Spleen (tissue), 11 donors: ENCODE data around the gene ADGRG4. TPM values are rescaled to one million over a fixed set of nuclear protein-coding genes. Genes with fewer than 3 reads are reported as not detected.

ENCODE experiments used
- DNase-seq: peaks from one replicate; pipeline ENCODE4 v3.0.0-alpha.2; 2020
- H3K27ac ChIP-seq, 8 donors: fragments of 200-600 bp; sonication (generic) in 7 of 8; 1 replicate in 4 of 8; 2 replicates in 4 of 8; pipeline versions ENCODE4 v1.5.0 to v1.8.0; 2016 to 2021; ENCODE audit warnings: inconsistent platforms in 4 of 8, mild to moderate bottlenecking in 4 of 8, moderate library complexity in 1 of 8
- H3K27me3 ChIP-seq, 7 donors: fragments of 200-600 bp; sonication (generic) in 6 of 7; replicated peaks in 1 of 7; 1 replicate in 4 of 7; 2 replicates in 3 of 7; pipeline versions ENCODE4 v1.5.0 to v1.8.0; 2016 to 2021; ENCODE audit warnings: inconsistent platforms in 3 of 7, mild to moderate bottlenecking in 1 of 7
- H3K36me3 ChIP-seq, 6 donors: fragments of 200-600 bp; sonication (generic) in 5 of 6; 1 replicate in 4 of 6; 2 replicates in 2 of 6; pipeline versions ENCODE4 v1.5.0 to v1.8.0; 2016 to 2021; ENCODE audit warnings: inconsistent platforms in 2 of 6
- H3K4me1 ChIP-seq, 6 donors: fragments of 200-600 bp; sonication (generic) in 5 of 6; 1 replicate in 3 of 6; 2 replicates in 3 of 6; pipeline versions ENCODE4 v1.5.0 to v1.8.0; 2016 to 2021; ENCODE audit warnings: inconsistent platforms in 3 of 6
- H3K4me3 ChIP-seq, 8 donors: fragments of 200-600 bp; sonication (generic) in 7 of 8; 1 replicate in 4 of 8; 2 replicates in 4 of 8; pipeline versions ENCODE4 v1.5.0 to v1.8.0; 2016 to 2021; ENCODE audit warnings: inconsistent platforms in 4 of 8, mild to moderate bottlenecking in 4 of 8, moderate library complexity in 2 of 8
- H3K9me3 ChIP-seq, 8 donors: fragments of 200-600 bp; sonication (generic) in 7 of 8; 1 replicate in 4 of 8; 2 replicates in 4 of 8; pipeline versions ENCODE4 v1.5.0 to v1.8.0; 2016 to 2021; ENCODE audit warnings: inconsistent platforms in 4 of 8
- CTCF ChIP-seq, 11 experiments: fragments of 200-600 bp in 7 of 11; fragments of 450-650 bp in 4 of 11; sonication (generic) in 4 of 11; IDR thresholded peaks in 8 of 11; conservative IDR thresholded peaks in 3 of 11; 1 replicate in 7 of 11; 2 replicates in 4 of 11; pipeline versions ENCODE4 v1.4.0 to v1.8.0; 2016 to 2021; ENCODE audit warnings: antibody characterized with exemption in 11 of 11, inconsistent platforms in 4 of 11, mild to moderate bottlenecking in 1 of 11
- POLR2A ChIP-seq, 3 donors: fragments of 450-650 bp; IDR thresholded peaks; one replicate each; pipeline ENCODE4 v1.5.1; 2017; ENCODE audit warnings: antibody characterized with exemption in 3 of 3, mild to moderate bottlenecking in 1 of 3
- POLR2AphosphoS5 ChIP-seq, 3 donors: sonication (generic); formaldehyde crosslinking; IDR thresholded peaks; one replicate each; pipeline ENCODE4 v1.5.1; 2017; ENCODE audit warnings: antibody characterized with exemption in 3 of 3
- WGBS, 5 donors: extraction: QIAGEN DNeasy Blood & Tissue Kit in 3 of 5; methylation state at CpG; one replicate each; pipeline versions ENCODE4 v1.1.5 to v1.1.7; 2013 to 2018; 5-methylcytosine and 5-hydroxymethylcytosine counted together
- intact Hi-C: fragments of 100-400 bp; cut with DNase I; formaldehyde crosslinking; loops from one replicate; pipeline ENCODE4 v1.15.0; 2023; ENCODE audit warnings: low total_unique reads
- polyA plus RNA-seq, 3 donors: library from polyadenylated mRNA; stranded (reverse); fragments of 200-250 nt; gene quantifications; one replicate each; pipeline ENCODE4 v1.2.1, GENCODE V29; 2013
- total RNA-seq, 7 donors: library from RNA; depleted of rRNA in 3 of 7; stranded (reverse); fragments of >200 nt in 3 of 7; fragmentation: NEBNext Ultra II Directional in 4 of 7; extraction: Animal tissue kit (Norgen Biotek cat#: 25700) in 4 of 7; gene quantifications; one replicate each; pipeline versions ENCODE4 v1.1.0 to v1.2.1, GENCODE V29; 2016 to 2021
- donor health status: healthy with polysubstance abuse.
- donor health status: DM: no; HTN: no; CAD: no; lungs with moderate emphysema.
- donor health status: DM: no; HTN: no; CAD: no.
- donor health status: Bipolar disorder and iron deficiency.
- donor health status: healthy.
- donor health status: DM: no; HTN: no; CAD: no.
- donor health status: DM: yes; HTN: yes; CAD: no.

Gene ADGRG4
- total and polyA plus RNA-seq, 10 donors = under 0.01 to 0.09 (median 0.03) TPM; not detected in 5

- H3K27ac ChIP-seq = no peak overlapping the region
- no peak for DNase-seq
- WGBS, 5 donors = 58 to 77% (median 67%) methylated on average over 4 of the region's 4 CpGs
Observed at GRCh38 chrX:136325377-136325776, 24.6 kb downstream of the ADGRG4 start.

DNA sequence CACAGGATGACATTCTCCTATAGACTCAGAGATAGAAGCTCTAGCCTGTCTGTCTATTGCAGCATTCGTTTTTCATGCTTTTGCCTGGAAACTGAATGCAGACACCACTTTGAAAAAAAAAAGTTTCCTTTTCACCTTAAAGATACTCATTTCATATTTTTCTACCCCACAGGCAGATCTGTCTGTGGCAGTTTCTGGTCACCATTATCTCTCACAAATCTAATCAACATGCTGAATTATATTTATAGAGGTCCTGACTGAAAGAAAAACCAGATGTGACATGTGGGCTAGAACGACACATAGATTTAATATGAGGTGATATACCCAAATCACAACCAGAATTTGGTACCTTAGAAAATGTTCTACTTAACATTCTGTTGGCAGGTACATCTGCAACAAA lies 28.2 kb downstream of the ADGRG4 start:
- H3K36me3 ChIP-seq = no peaks in the 10 kb centered on the region
- H3K9me3 ChIP-seq = no peaks in the 10 kb centered on the region
- H3K4me1 ChIP-seq = no peaks in the 10 kb centered on the region
- TF ChIP-seq POLR2A (IDR thresholded peaks at IDR 0.05) (no peak), POLR2AphosphoS5 (IDR thresholded peaks at IDR 0.05) (no peak), CTCF (IDR thresholded peaks at IDR 0.05 in 8 of 11, conservative IDR thresholded peaks at IDR 0.05 in 3 of 11) (no peak)
- H3K27ac ChIP-seq = no peak overlapping the region
- H3K27me3 ChIP-seq = no peaks in the 10 kb centered on the region
- no peak for DNase-seq
- H3K4me3 ChIP-seq = no peak overlapping the region
- intact Hi-C loops = no loop called here
- WGBS, 5 donors = 49 to 76% (median 63%) methylated on average over 2 of the region's 2 CpGs

More at GRCh38 chrX:136325377-136325776, 24.6 kb downstream of the ADGRG4 start:
- no peak for TF ChIP-seq CTCF (IDR thresholded peaks at IDR 0.05 in 8 of 11, conservative IDR thresholded peaks at IDR 0.05 in 3 of 11)
- Histone ChIP-seq H3K4me1 (no peaks in the 10 kb centered on the region), H3K36me3 (no peaks in the 10 kb centered on the region), H3K4me3 (no peak overlapping the region), H3K27me3 (no peaks in the 10 kb centered on the region), H3K9me3 (no peaks in the 10 kb centered on the region)
- intact Hi-C loops = no loop called here

DNA sequence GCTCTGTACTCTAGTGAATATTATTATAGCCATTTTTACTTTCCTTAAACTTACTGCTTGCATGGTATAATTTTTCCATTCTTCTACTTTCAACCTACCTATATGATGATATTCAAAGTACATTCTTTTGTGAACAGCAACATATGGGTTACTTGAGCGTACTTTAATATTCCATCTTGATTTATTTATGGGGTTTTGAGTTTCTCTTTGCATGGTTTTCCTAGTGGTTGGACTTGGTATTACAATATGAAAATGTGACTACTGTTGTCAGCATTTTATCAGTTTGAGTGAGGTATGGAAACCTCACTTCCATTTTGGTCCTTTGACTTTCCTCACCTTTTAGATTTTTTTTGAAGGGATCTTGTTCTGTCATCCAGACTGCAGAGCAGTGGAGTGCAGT lies 35.9 kb downstream of the ADGRG4 start:
- Histone ChIP-seq H3K9me3 (peaks cover 0 to 19% (median 3%) of the 10 kb centered on the region in 8 donors), H3K4me3 (no peak overlapping the region), H3K36me3 (no peaks in the 10 kb centered on the region), H3K4me1 (no peaks in the 10 kb centered on the region), H3K27ac (no peak overlapping the region), H3K27me3 (peaks cover 0 to 6% (median 0%) of the 10 kb centered on the region in 7 donors)
- DNase-seq = no peak
- WGBS, 5 donors = 82 to 96% (median 86%) methylated on average over 1 of the region's 1 CpG
- intact Hi-C loops = no loop called here
- TF ChIP-seq POLR2AphosphoS5 (IDR thresholded peaks at IDR 0.05) = no peak
- TF ChIP-seq CTCF (IDR thresholded peaks at IDR 0.05 in 8 of 11, conservative IDR thresholded peaks at IDR 0.05 in 3 of 11) = peak in 1 of 11 experiments; percentile 22

DNA sequence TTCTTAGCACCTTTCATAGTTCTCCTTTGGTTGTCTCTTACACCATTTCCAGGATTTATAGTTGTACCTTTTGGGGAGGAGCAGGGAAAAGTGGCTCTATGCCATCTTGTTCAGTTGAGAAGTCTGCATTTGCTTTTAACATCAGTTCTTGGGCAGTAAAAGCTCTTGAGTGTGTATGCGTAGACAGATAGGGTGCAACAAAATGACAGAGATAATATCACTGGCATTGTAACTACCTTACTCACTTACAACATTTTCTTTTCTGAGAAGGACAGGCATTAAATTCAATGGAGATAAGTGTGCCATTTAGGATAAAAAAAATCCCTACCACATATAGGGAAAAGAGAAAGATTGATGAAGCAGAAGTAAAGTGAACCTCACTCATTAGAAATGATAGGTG lies 38.9 kb downstream of the ADGRG4 start:
- H3K9me3 ChIP-seq = peaks cover 0 to 19% (median 3%) of the 10 kb centered on the region in 8 donors
- H3K36me3 ChIP-seq = no peaks in the 10 kb centered on the region
- intact Hi-C loops = no loop called here
- TF ChIP-seq POLR2A (IDR thresholded peaks at IDR 0.05) (no peak), POLR2AphosphoS5 (IDR thresholded peaks at IDR 0.05) (no peak), CTCF (IDR thresholded peaks at IDR 0.05 in 8 of 11, conservative IDR thresholded peaks at IDR 0.05 in 3 of 11) (no peak)
- H3K4me3 ChIP-seq = no peak overlapping the region
- no peak for DNase-seq
- 87 to 100% (median 93%) methylated on average over 1 of the region's 1 CpG for WGBS, 5 donors
- peaks cover 0 to 14% (median 0%) of the 10 kb centered on the region in 7 donors for H3K27me3 ChIP-seq
- no peaks in the 10 kb centered on the region for H3K4me1 ChIP-seq
- H3K27ac ChIP-seq = no peak overlapping the region
